ENCODE results near the gene ARHGEF9.
"Not testable (repeated sequence)": the region's sequence is repeated elsewhere in the genome, so short reads cannot be mapped to it uniquely, and the experiment has no call there.

Gene ARHGEF9

GRCh38 chrX:63656871-63657580, 128.0 kb downstream of the ARHGEF9 start:
- no peak for DNase-seq

DNA sequence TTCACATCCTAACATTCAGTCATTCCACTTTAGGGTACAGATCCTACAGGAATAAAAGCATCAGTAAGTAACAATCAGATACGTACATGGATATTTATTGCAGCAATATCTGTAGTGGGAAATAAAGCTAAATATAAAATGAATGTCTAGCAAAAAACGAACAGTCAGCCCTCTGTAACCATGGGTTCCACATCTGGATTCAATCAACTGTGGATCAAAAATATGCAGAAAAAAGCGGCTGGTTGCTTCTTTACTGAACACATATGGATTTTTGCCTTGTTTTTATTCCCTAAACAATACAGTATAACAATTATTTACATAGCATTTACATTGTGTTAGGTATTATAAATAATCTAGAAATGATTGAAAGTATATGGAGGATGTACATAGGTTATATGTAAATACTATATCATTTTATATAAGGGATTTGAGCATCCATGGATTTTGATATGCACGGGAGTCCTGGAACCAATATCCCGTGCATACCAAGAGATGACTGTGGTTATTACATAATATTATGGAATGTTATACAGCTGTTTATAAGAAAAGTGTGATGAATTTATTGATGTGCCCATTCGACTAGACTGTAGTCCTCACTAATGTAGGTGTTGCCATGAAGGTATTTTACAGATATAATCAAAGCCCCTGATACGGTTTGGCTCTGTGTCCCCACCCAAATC, 132.8 kb downstream of the ARHGEF9 start:
- DNase-seq: no peak

- not testable (repeated sequence) for DNase-seq
These were observed 139.3 kb downstream of the ARHGEF9 start for GRCh38 chrX:63645748-63646147.

DNA sequence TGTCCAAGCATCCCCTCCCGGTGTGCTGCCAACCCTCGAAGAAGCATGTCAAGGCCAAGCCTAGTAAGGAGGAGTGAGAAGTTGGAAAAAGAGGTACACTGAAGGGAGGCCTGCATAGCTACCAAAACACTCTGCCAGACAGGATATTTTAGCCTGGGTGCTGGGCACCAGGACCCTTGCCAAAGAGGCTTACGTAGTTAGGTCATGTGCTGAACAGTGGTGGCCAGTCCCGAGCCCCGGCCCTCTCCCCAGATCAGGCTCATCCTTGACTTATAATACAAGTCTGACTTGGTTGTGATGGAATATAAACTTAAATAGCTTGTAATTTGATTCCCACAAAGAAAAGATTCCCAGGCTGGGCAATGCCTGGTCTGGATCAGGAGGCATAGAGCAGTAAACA, 149.3 kb downstream of the ARHGEF9 start:
- no peak for DNase-seq

GRCh38 chrX:63613531-63614028, 171.4 kb downstream of the ARHGEF9 start:
- no peak for DNase-seq

DNA sequence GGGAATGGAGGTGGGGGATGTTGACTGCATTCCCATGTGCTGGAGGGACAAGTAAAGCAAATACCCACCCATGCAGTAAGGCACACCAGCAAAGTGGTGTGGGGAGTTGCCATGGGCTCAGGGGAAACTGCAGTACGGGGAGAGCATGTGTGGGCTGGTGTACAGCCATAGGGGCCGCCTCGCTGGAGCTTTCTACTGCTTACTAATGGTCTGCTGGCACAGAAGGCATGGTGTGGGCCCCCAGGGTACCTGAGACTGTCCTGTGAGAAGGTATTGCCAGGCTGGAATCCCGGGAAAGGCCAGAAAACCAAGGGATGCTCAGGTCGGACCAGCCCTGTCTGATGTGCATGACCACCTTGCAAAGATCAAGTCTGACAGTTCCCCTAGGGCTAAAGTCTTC, 199.1 kb downstream of the ARHGEF9 start:
- no peak for DNase-seq

Measured in CD4-positive, alpha-beta T cell treated with Interleukin-17A for 4 hours (primary cell).